Sigmoid colon (tissue), 7 donors: ENCODE data around the gene CCDC92B. TPM values are rescaled to one million over a fixed set of nuclear protein-coding genes. Genes with fewer than 3 reads are reported as not detected.
A peak's percentile ranks its signal among the peaks of the same experiment; 100 is the strongest.

Source experiments
- DNase-seq: peaks from one replicate; pipeline ENCODE4 v3.0.0-alpha.2; 2019
- H3K27ac ChIP-seq, 4 donors: fragments of 200-600 bp; sonication (generic); one replicate each; pipeline ENCODE4 v1.5.1; 2016 to 2019; ENCODE audit warnings: mild to moderate bottlenecking in 1 of 4
- H3K27me3 ChIP-seq, 3 donors: fragments of 200-600 bp; sonication (generic); one replicate each; pipeline ENCODE4 v1.5.1; 2019; ENCODE audit warnings: mild to moderate bottlenecking in 1 of 3
- H3K36me3 ChIP-seq, 4 donors: fragments of 200-600 bp; sonication (generic); one replicate each; pipeline ENCODE4 v1.5.1; 2016 to 2019
- H3K4me1 ChIP-seq, 4 donors: fragments of 200-600 bp; sonication (generic); one replicate each; pipeline ENCODE4 v1.5.1; 2017 to 2019
- H3K4me3 ChIP-seq, 4 donors: fragments of 200-600 bp; sonication (generic); one replicate each; pipeline ENCODE4 v1.5.1; 2017 to 2019; ENCODE audit warnings: mild to moderate bottlenecking in 2 of 4, moderate library complexity in 1 of 4
- H3K9me3 ChIP-seq, 4 donors: fragments of 200-600 bp in 3 of 4; sonication (generic) in 3 of 4; one replicate each; pipeline versions ENCODE4 v1.5.1 to v1.6.1; 2013 to 2019
- CTCF ChIP-seq, 4 experiments: fragments of 450-650 bp in 3 of 4; fragments of 200-600 bp in 1 of 4; IDR thresholded peaks; one replicate each; pipeline ENCODE4 v1.5.1; 2016 to 2019; ENCODE audit warnings: antibody characterized with exemption in 4 of 4, mild to moderate bottlenecking in 3 of 4, moderate library complexity in 2 of 4
- EP300 ChIP-seq, 4 donors: sonication (generic); formaldehyde crosslinking; IDR thresholded peaks; one replicate each; pipeline ENCODE4 v1.6.1; 2017; ENCODE audit warnings: antibody characterized with exemption in 4 of 4
- POLR2A ChIP-seq, 2 donors: fragments of 450-650 bp; IDR thresholded peaks; one replicate each; pipeline ENCODE4 v1.6.1; 2016; ENCODE audit warnings: antibody characterized with exemption in 2 of 2, mild to moderate bottlenecking in 2 of 2, moderate library complexity in 2 of 2
- POLR2AphosphoS5 ChIP-seq, 4 donors: sonication (generic); formaldehyde crosslinking; IDR thresholded peaks; one replicate each; pipeline ENCODE4 v1.6.1; 2017; ENCODE audit warnings: antibody characterized with exemption in 4 of 4
- WGBS, 2 donors: extraction: QIAGEN DNeasy Blood & Tissue Kit; methylation state at CpG; one replicate each; pipeline ENCODE4 v1.1.7; 2013; 5-methylcytosine and 5-hydroxymethylcytosine counted together
- intact Hi-C: fragments of 100-400 bp; cut with DNase I; formaldehyde crosslinking; loops from one replicate; pipeline ENCODE4 v1.15.1; 2023
- polyA plus RNA-seq, 3 donors: library from polyadenylated mRNA; stranded (reverse); fragments of 200-250 nt; gene quantifications; one replicate each; pipeline ENCODE4 v1.2.3, GENCODE V29; 2013
- total RNA-seq, 4 donors: library from RNA; depleted of rRNA; stranded (reverse); fragments of >200 nt; gene quantifications; one replicate each; pipeline ENCODE4 v1.1.0, GENCODE V29; 2016
- donor health status: healthy with polysubstance abuse.
- donor health status: Bipolar disorder and iron deficiency.
- donor health status: healthy.

CCDC92B gene
- total and polyA plus RNA-seq, 7 donors: under 0.01 to 0.77 (median 0.18) TPM; not detected in 3

GRCh38 chr17:2690165-2691068 lies 59.0 kb downstream of the CCDC92B start:
- TF ChIP-seq POLR2AphosphoS5 (IDR thresholded peaks at IDR 0.05): peak in 2 of 4 donors; percentile 14 to 25
- TF ChIP-seq POLR2A (IDR thresholded peaks at IDR 0.05): no peak
- Histone ChIP-seq H3K9me3 (no peaks in the 10 kb centered on the region), H3K27ac (peak overlapping the region in 1 of 4 donors; percentile 36), H3K4me1 (peaks cover 0 to 43% (median 39%) of the 10 kb centered on the region in 4 donors), H3K36me3 (peaks cover 36 to 62% (median 39%) of the 10 kb centered on the region in 4 donors), H3K4me3 (no peak overlapping the region), H3K27me3 (no peaks in the 10 kb centered on the region)
- peak; percentile 65 for DNase-seq
- WGBS, 2 donors: 90 to 92% methylated on average over 55 of the region's 55 CpGs
- intact Hi-C loops: no loop called here

- TF ChIP-seq POLR2AphosphoS5 (IDR thresholded peaks at IDR 0.05) (peak in 1 of 4 donors; percentile 7), EP300 (IDR thresholded peaks at IDR 0.05) (no peak), CTCF (IDR thresholded peaks at IDR 0.05) (no peak)
- H3K27me3 ChIP-seq: no peaks in the 10 kb centered on the region
- 77 to 82% methylated on average over 40 of the region's 40 CpGs for WGBS, 2 donors
- no peaks in the 10 kb centered on the region for H3K9me3 ChIP-seq
- peak; percentile 64 for DNase-seq
- no peak overlapping the region for H3K4me3 ChIP-seq
- intact Hi-C loops: loop anchor here (10.0 kb wide), 1 partner anchor 205 kb away; no protein-coding TSS in a partner anchor
- peaks cover 0 to 43% (median 40%) of the 10 kb centered on the region in 4 donors for H3K4me1 ChIP-seq
- peaks cover 28 to 53% (median 31%) of the 10 kb centered on the region in 4 donors for H3K36me3 ChIP-seq
- H3K27ac ChIP-seq: peak overlapping the region; percentile 36 to 72 (median 66)
Observed at GRCh38 chr17:2689411-2690164, 59.9 kb downstream of the CCDC92B start.

GRCh38 chr17:2688351-2689342 lies 60.8 kb downstream of the CCDC92B start:
- peaks cover 19 to 53% (median 26%) of the 10 kb centered on the region in 4 donors for H3K36me3 ChIP-seq
- intact Hi-C loops: loop anchor here (10.0 kb wide), 1 partner anchor 204 kb away; no protein-coding TSS in a partner anchor
- H3K27me3 ChIP-seq: no peaks in the 10 kb centered on the region
- peaks cover 0 to 51% (median 40%) of the 10 kb centered on the region in 4 donors for H3K4me1 ChIP-seq
- no peaks in the 10 kb centered on the region for H3K9me3 ChIP-seq
- H3K4me3 ChIP-seq: no peak overlapping the region
- peak; percentile 72 for DNase-seq
- no peak for TF ChIP-seq POLR2A (IDR thresholded peaks at IDR 0.05)
- peak in 3 of 4 donors; percentile 24 to 58 (median 52) for TF ChIP-seq POLR2AphosphoS5 (IDR thresholded peaks at IDR 0.05)
- WGBS, 2 donors: 63 to 76% methylated on average over 27 of the region's 27 CpGs
- H3K27ac ChIP-seq: peak overlapping the region; percentile 36 to 72 (median 66)

- H3K27ac ChIP-seq: peak overlapping the region; percentile 36 to 72 (median 66)
- TF ChIP-seq POLR2AphosphoS5 (IDR thresholded peaks at IDR 0.05): no peak
- TF ChIP-seq POLR2A (IDR thresholded peaks at IDR 0.05): no peak
- TF ChIP-seq CTCF (IDR thresholded peaks at IDR 0.05): no peak
- no peak for TF ChIP-seq EP300 (IDR thresholded peaks at IDR 0.05)
Observed at GRCh38 chr17:2687074-2687418, 62.4 kb downstream of the CCDC92B start.

GRCh38 chr17:2685696-2686095 lies 63.8 kb downstream of the CCDC92B start:
- peak overlapping the region; percentile 36 to 72 (median 66) for H3K27ac ChIP-seq

More at GRCh38 chr17:2687074-2687418, 62.4 kb downstream of the CCDC92B start:
- WGBS, 2 donors: 86 to 90% methylated on average over 6 of the region's 6 CpGs
- no peak for DNase-seq
- intact Hi-C loops: loop anchor here (10.0 kb wide), 1 partner anchor 202 kb away; no protein-coding TSS in a partner anchor
- Histone ChIP-seq H3K27me3 (no peaks in the 10 kb centered on the region), H3K4me3 (no peak overlapping the region), H3K9me3 (no peaks in the 10 kb centered on the region), H3K4me1 (peaks cover 0 to 52% (median 40%) of the 10 kb centered on the region in 4 donors), H3K36me3 (peaks cover 7 to 51% (median 17%) of the 10 kb centered on the region in 4 donors)

More at GRCh38 chr17:2685696-2686095, 63.8 kb downstream of the CCDC92B start:
- Histone ChIP-seq H3K27me3 (no peaks in the 10 kb centered on the region), H3K9me3 (no peaks in the 10 kb centered on the region), H3K36me3 (peaks cover 12 to 51% (median 20%) of the 10 kb centered on the region in 4 donors), H3K4me3 (no peak overlapping the region), H3K4me1 (peaks cover 0 to 52% (median 40%) of the 10 kb centered on the region in 4 donors)
- intact Hi-C loops: loop anchor here (10.0 kb wide), 1 partner anchor 201 kb away; no protein-coding TSS in a partner anchor
- DNase-seq: peak; percentile 63
- WGBS, 2 donors: 79 to 91% methylated on average over 15 of the region's 15 CpGs
- TF ChIP-seq POLR2AphosphoS5 (IDR thresholded peaks at IDR 0.05): no peak
- TF ChIP-seq CTCF (IDR thresholded peaks at IDR 0.05): no peak
- TF ChIP-seq EP300 (IDR thresholded peaks at IDR 0.05): no peak
- no peak for TF ChIP-seq POLR2A (IDR thresholded peaks at IDR 0.05)
